ENCODE data around the gene MAN2A1.

Gene MAN2A1

GRCh38 chr5:109857405-109858031 is 167.8 kb downstream of the MAN2A1 start (continued):
- no peak for TF ChIP-seq ZNF645 (tag by site-specific recombination; IDR thresholded peaks at IDR 0.05)
- TF ChIP-seq ZNF112 (tag by site-specific recombination; IDR thresholded peaks at IDR 0.05), result no peak
- no peak for TF ChIP-seq ZNF658 (tag by site-specific recombination; IDR thresholded peaks at IDR 0.05)
- TF ChIP-seq ZBTB26 (tag by site-specific recombination; optimal IDR thresholded peaks at IDR 0.05), result no peak
- no peak for TF ChIP-seq ZNF311 (tag by site-specific recombination; IDR thresholded peaks at IDR 0.05; ENCODE audit: borderline replicate concordance)
- TF ChIP-seq ZNF600 (tag by site-specific recombination; IDR thresholded peaks at IDR 0.05), result no peak
- TF ChIP-seq ZBTB10 (tag by site-specific recombination; IDR thresholded peaks at IDR 0.05), result no peak
- TF ChIP-seq ZNF391 (tag by site-specific recombination; IDR thresholded peaks at IDR 0.05; ENCODE audit: borderline replicate concordance, low read depth), result no peak
- no peak for TF ChIP-seq GLIS2 (tag by site-specific recombination; IDR thresholded peaks at IDR 0.05)

GRCh38 chr5:109859537-109859936 is 169.8 kb downstream of the MAN2A1 start:
- ChIA-PET CTCF (interaction anchor here (0.7 kb wide), 1 partner anchor 18 kb away, joined by 3 read pairs; no protein-coding TSS in a partner anchor), POLR2A (no interaction called here)
- Histone ChIP-seq H3K4me3 (ENCODE audit: low read depth, low read length) (no peak overlapping the region), H3K4me1 (ENCODE audit: control insufficient read depth, insufficient read depth, low read length) (no peaks in the 10 kb centered on the region), H3K27ac (ENCODE audit: extremely low read depth, low read depth, low read length) (no peak overlapping the region), H3K36me3 (ENCODE audit: control insufficient read depth in 2 of 2, insufficient read depth in 1 of 2, low read length in 2 of 2) (peaks cover 0 to 17% of the 10 kb centered on the region in 2 experiments; a peak in 2 of 3 replicates), H3K9me3 (ENCODE audit: control insufficient read depth, insufficient read depth, low read depth, low read length) (no peaks in the 10 kb centered on the region)
- TF ChIP-seq ZNF621 (tag by site-specific recombination; IDR thresholded peaks at IDR 0.05), result no peak
- no peak for TF ChIP-seq PRDM6 (tag by site-specific recombination; IDR thresholded peaks at IDR 0.05)
- TF ChIP-seq SP2 (tag by site-specific recombination; IDR thresholded peaks at IDR 0.05), result no peak
- no peak for TF ChIP-seq ZNF76 (tag by site-specific recombination; IDR thresholded peaks at IDR 0.05; ENCODE audit: borderline replicate concordance, low read depth)
- TF ChIP-seq HOXA7 (CRISPR knock-in tag; IDR thresholded peaks at IDR 0.05; ENCODE audit: borderline replicate concordance), result no peak
- no peak for TF ChIP-seq AEBP2 (tag by site-specific recombination; IDR thresholded peaks at IDR 0.05; ENCODE audit: borderline replicate concordance)
- no peak for TF ChIP-seq ZNF510 (tag by site-specific recombination; IDR thresholded peaks at IDR 0.05; ENCODE audit: insufficient replicate concordance)
- no peak for TF ChIP-seq ZNF530 (tag by site-specific recombination; IDR thresholded peaks at IDR 0.05; ENCODE audit: low read depth)
- TF ChIP-seq ZNF843 (tag by site-specific recombination; IDR thresholded peaks at IDR 0.05), result no peak
- TF ChIP-seq ZSCAN23 (tag by site-specific recombination; IDR thresholded peaks at IDR 0.05), result no peak
- TF ChIP-seq ZNF555 (tag by site-specific recombination; conservative IDR thresholded peaks at IDR 0.05), result no peak
- no peak for TF ChIP-seq EGR2 (tag by site-specific recombination; IDR thresholded peaks at IDR 0.05; ENCODE audit: low read depth)
